HG02981 (cell line): ENCODE measurements around the gene SUGCT.

ENCODE experiments used
- ATAC-seq: cut with Tn5 transposase; IDR thresholded peaks from one replicate; pipeline ENCODE4 v1.9.1; 2021; ENCODE audit warnings: mild to moderate bottlenecking, moderate library complexity; ENCODE audit not compliant: unreplicated experiment

The SUGCT gene

DNA sequence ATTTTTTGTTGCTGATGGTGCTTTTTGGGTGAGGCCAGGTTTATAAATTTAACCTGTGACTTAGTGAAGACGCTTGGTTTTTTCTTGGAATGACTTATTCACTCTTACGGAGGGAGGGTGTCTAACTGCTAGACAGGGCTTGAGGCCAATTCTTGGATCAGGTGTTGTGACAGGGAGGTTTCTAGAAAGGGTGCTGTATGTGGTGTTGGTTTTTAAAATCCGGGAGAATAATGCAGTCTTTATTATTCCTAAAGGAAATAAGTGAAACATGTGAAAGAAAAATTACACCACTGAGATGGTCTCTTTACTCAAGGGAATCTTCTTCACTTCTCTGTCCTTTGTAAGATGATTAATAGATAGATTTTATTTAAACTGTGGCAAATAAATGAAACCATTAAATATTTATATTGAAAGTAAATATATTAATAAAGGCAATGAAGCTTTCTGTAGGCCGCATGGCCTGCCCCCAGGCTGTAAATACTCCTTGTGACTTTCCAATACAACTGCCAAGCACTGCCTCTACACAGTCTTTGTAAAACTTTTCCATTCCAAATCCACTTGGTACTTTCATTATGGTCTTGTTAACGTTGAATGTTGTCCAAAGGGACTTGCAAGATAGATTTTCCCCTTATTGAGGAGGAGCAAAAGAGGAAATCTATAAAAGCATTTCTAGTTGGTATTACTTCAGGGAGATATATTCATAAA lies 323.1 kb downstream of the SUGCT start:
- ATAC-seq, result no peak

DNA sequence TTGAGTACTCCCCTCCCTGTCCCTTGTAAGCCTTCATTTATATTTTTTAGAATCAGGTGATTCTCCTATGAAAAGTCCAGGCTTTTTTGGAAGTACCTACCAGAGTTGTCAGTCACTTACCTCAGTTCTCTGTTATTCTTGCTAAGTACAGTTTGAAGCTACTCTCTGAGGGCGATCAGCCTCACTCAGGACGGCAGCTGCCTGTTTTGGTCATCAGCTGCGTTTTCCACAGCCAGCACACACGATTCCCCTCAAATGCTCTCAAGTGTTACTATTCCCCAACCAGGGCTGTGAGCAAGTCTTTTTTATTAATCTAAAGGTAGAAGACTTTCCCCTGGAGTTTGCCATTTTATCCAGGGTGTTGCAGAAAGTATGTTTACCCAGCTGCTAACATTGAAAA lies 328.6 kb downstream of the SUGCT start:
- no peak for ATAC-seq

DNA sequence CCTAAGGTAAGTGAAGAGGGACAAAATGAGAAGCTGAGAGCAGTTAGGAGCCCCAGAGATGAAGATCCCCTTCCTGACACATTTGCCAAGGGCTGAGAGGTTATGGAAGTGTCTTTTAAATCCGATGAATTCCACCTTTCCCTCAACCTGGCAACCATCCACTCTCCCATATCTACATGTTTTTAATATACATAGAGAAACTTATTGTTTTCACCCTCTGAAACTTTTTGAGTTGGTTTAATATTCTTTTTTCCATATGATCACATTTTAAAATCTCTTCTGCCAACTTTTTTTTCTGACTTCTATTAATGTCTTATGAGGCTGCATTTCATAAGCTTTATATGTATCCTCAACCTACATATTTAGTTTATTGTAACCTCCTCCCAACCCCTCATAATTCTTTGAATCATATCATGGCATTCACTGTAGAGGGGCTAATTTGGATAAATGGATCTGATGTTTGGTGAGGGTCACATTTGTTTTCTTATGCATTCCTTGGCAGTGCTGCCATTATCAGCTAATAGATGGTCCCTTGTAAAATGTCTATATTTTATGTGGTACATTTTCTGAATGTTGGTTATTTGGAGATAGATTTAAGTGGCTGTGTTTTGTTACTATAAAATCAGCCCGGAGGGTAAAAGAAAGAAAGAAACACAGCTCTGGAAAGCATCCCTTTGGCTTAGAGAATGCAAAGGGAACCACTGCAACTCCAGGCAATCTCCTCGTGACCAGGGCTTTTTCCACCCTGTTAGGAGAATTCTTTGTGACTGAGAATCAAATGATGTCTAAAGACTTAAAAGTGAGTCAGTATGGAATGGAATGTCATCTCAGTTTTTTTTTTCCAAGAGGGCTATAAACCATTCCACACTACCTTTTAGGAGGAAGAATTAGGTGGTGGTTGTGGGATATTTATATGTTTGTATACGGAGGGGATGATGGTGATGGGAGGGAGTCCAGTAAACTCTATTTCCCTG lies 334.4 kb downstream of the SUGCT start:
- no peak for ATAC-seq

DNA sequence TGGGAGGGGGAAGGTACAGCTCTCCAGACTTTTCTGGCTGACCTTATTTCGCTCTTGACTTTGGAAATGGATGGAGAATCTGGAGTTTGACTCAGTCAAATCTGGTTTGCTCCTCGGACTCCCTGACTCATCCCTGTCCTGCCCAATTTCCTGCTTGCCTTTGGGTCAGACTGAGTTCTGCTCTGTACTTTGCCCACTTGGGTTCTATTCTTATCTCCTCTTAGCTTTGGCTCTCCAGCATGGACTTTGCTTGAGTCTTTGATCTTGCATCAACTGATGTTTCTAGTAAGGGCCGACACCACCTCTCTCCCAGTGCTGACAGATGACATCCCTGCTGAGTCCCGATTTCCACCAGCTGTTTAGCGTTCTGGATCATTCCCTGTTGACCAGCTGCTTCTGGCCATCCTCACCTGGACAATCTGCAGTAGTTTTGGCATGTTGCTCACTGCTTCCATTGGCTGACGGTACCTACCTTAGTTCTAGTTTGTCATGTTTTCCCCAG lies 335.3 kb downstream of the SUGCT start:
- ATAC-seq, result no peak

DNA sequence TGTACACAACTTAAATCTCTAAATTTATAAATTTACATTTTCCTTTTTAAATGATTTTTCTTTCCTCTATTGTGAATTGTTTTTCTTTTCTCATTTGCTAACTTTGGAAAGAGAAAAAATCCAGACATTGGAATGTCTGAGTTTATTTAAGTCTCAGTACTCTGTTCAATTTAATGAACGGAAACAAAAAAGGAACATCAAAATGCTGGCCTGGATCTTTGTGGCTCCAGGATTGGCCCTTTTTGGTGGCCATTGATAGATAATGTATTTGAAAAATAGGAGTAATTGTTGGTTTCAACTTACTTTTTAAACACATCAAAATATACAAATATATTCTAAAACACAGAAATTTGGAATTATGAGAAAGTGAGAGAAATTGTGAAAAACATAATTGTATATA lies 336.0 kb downstream of the SUGCT start:
- no peak for ATAC-seq

DNA sequence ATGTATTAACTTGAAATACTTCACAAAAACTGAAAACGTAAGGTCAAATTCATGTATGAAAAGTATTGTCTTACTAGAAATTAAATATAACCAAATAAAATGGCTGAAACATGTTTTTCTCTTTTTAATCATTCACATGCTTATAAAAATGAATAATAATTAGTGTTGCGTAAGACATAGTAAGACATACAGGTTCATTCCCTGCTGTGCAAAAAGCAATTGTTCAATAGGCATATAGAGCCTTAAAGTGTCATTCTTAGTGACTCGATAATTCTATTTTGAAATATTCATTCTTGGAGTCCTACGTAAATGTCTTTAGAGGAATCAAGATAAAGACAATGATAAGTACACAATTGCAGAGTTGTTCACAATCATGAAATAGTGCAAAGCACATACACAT lies 337.1 kb downstream of the SUGCT start:
- ATAC-seq, result no peak

DNA sequence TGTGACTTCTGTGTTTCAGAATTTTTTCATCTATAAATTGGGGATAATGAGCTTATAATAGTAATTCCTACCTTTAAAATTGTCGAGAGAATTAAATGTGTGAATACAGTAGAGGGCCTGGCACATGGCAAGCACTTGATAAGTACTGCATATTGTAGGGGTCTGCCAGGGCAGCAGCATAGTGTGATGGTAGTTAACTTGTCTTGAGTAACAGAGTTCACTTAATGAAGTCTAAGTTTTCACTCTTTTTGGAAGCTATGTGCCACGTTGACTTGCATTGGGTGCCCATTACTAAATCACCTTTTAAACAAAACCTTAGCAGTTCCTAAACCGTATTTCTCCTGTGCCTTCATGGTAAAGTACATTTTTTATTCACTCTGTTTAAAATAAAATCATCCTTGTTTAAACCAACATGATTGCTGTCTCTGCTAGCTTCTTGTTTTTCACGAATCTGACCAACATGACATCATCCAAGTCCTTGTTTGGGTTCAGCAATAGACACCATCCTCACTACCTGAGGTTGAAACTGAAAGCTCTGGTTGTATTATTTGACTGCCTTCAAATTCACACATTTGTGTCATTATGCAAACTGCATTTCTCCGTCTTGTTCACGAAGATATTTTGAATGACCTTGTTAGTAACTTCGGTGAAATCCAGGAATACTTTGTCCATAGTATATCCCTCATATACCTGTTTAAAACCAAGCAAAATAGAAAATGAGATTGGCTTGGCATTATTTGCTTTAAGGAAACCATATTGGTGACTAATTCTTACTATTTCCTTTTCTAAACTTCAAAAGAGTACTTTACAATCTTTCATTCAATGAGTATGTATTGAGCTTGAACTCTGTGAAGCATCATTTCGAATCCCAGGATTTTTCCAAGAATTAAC lies 340.2 kb downstream of the SUGCT start:
- peak; percentile 99 for ATAC-seq

DNA sequence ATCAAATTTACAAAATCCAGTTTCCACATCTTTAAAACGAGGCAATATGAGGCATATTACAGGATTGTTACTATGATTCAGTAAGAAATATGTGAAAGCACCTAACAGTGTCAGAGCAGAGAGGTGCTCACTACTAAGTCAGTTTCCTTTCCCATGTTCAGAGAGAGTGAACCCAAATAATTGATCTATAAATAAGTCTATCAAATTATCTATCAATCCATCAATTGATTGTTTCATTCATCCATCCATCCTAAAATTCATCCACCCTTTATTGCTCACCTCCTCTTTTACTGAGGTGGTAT lies 340.8 kb downstream of the SUGCT start:
- ATAC-seq, result peak; percentile 3

DNA sequence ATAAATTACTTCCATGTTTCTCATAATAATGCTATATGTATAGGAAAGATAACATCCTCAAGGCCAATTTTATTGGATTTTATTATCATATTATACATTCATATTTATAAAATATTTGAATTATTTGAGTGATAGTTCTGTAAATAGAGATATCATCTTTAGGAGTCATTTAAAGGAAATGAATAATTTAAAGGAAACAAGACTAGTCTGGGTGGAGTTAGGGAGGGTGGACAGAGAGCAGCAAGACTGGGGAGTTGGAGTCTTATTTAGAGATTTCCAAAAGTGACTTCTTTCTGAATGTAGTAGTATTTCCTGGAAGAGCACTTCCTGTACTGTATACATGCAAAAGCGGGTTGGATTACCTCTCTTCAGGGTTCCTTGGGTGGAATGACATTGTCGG lies 342.3 kb downstream of the SUGCT start:
- ATAC-seq, result no peak

DNA sequence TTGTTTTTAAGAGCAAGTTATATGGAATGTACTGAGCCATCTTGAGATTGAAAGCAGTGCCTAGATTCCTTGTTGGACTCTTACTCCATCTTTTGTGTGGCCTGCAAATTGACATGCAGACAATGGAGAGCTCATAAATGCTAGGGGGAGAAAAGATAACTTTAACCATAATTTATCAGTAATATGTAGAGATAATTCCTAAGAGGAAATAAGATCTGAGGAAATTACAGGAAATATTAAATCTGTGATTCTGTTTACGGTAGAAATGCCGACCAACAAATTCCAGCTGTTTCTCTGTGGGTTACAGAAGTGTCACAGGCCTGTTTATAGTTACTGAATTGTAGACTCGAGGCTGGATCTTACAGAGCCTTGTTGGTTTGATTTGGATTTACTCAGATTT lies 348.0 kb downstream of the SUGCT start:
- ATAC-seq, result no peak

DNA sequence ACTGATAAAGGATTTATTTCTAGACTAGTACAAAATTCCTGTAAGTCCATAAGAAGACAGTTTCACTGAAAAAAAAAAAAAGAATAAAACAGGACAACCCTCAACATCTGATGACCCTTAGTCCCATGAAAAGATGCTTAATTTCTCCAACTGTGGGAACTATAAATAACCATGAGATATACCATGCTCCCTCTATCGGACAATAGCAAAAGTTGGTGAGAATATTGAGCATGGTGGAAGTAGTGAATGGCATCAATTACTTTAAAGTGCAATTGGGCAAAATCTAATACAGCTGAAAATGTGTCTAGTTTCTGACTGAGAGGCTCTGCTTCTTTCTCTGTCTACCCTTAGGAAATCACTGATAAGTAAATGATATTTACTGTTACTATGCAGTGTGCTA lies 348.8 kb downstream of the SUGCT start:
- no peak for ATAC-seq

DNA sequence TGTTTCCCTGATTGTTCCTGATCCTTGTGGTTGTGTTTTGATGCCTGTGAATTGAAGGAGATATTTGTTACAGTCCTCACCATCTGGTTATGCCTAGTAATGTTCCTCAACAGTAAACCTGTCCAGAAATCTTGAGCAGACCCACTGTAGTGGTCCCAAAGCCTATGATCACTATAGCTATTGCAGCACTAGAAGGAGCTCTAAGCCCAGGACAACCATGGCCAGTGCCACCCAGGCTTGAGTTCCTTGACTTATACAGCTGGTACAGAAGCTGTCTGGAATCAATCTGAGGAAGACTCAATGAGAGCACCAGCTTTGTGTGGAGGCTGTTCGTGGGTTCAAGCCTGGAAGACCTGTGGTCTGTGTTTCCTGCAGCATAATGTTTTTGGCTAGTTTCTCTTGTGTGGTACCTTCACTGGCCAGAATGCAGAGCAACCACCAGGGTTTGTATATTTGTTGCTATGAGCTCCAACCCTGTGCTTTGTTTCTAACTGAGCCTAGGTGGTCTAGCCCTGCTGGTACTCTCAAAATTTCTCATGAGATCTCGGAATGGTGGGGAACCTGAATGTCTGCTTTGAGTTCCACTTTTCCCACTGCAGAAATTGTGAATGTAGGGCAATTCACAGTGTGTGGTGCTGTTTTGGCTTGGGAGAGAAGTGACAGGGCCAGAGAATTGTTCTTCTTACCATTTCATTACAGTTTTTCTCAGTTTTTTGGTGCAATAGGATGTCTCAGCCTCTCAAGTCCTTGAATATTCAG lies 355.2 kb downstream of the SUGCT start:
- ATAC-seq, result no peak

DNA sequence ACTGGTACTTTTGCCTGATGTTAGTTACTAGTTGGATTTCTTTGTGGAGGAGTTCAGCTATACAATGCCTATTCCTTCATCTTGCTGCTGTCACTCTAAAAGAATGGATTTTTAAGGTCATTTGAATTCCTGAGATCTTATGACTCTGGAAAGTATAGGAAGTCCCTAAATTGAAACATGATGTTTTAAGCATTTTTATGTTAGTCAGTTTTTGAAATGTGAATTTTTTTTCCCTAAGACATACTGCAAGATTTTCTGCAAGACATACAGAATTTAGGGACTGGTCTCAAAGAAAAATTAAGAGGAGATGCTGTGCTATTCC lies 355.8 kb downstream of the SUGCT start:
- no peak for ATAC-seq

DNA sequence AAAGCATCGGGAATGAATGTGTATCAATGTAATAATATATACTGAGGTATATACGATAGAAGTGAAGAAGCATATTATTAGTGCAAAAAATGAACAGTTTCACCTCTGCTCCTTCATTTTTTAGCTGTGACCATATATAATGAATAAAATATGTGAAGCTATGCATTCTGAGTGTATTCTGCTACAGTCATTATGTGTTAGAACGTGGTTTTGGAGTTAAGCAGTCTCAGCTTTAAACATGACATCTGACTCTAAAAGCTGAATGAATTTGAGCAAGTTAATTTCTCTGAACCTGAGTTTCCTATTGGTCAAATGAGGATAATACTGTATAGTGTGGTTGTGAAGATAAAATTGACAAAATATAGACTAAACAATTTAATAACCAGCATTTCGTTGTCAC lies 358.1 kb downstream of the SUGCT start:
- no peak for ATAC-seq

DNA sequence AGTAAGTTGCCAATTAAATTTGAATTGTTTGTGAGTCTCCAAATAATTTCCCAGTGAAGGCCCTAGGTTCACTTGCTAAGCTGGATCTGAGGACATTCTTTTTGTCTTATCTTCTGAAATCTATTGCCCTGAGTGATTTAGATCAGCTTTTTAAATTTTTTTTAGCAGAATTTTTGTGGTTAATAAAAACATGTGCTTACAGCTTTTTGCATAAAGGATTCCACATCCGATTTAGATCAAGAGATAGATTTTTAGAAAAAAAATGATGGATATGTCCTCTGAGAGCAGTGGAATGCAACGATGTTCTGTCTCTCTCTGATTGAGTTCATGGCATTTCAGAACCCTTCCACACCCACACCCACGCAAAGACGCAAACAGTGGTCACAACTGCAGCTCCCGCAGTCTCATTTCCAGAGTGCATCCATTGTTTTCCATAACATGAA lies 358.8 kb downstream of the SUGCT start:
- no peak for ATAC-seq

DNA sequence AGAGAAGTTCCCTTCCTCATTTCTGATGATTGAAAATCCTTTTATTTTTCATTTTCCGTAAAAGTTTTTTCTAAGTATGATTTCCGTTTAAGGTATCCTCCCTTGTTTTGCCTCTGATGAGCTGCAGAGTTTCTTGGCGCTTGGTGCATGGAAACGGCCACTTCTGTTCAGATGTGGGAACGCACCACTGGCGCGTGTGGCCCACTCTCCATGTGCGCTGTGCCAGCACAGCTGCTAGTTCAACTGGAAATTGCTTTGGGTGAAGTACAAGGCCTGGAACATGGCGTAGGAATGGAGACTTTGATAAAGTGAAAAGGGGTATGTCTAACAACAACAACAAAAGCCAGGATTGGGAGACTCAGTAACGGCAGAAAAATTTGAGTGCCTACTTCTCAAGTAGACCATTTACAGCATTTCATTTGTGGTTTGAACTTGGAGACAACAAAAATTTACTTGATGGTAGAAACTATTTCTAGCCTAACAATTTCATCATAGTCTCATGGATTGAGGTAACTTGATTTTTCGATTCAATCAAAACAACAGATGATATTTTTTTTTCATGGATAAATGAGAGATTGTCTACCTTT lies 364.2 kb downstream of the SUGCT start:
- no peak for ATAC-seq

DNA sequence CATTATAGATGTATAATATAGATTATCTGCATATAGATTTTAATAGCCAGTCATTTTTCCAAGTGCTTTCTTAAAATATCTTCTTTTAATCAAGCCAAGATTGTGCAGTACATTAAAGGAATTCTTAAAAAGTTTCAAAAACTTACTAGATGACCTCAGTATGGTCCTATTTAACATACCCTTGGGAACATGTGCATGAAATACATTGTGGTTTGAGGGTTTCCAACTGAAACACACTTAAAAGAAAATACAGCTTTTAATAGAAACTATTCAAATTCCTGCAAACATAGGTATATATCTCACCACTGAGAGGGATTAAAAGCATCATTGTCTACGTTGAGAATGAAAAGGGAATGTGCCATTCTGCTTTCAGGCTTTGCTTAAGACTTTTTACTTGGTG lies 364.9 kb downstream of the SUGCT start:
- ATAC-seq, result no peak

DNA sequence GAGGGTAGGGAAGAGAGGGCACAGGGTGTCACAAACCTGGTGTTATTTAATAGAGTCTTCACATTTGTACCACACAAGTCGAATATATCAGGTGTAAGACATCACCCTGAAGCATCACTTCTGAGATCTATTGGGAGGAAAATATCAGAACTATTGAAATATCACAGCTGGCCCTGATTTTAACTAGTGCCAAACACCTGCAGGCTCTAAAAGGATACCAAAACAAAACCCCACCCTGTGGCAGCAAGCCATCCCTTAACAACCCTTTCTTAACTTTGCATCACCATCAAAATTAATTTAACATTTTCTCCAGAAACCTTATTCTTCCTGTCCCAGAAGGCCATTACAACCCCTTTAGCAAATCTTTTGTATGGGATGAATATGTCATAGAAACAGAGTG lies 365.4 kb downstream of the SUGCT start:
- no peak for ATAC-seq

DNA sequence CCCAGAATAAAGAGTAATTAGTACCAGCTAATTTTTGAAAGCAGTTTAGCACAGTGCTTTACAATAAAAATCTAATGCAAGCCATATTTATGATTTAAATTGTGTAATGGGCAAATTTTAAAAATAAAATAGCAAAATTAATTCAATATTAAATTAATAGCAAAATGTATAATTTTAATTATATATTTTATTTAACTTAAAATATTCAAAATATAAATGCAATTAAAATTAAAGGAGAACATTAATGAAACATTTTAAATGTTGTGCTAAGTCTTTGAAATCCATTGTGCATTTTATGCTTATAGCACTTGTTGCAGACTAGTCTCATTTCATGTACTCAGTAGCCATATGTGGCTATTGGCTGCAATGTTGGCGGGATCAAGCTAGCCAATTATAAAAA lies 367.6 kb downstream of the SUGCT start:
- no peak for ATAC-seq

DNA sequence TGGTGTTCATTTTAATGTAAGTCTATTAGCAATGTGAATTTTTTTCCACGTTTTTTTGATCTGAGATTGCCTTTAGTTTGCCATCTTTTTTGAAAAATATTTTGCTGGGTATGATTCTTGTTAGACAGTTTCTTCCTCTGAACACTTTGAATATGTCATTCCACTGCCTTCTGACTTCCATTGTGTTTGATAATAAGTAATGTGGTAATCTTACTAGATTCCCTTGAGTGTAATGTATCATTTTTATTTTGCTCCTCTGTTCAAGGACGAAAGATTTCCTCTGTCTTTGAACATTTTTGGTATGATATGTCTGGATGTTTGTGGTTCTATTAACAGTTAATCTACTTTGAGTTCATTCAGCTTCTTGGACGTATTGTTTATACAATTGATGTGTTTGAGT lies 371.4 kb downstream of the SUGCT start:
- no peak for ATAC-seq
